Activated CD4-positive, alpha-beta T cell treated with anti-CD3 and anti-CD28 coated beads, Interleukin-2, amount 50 U/mL, for 16 hours (primary cell): ENCODE data around the gene BCAS1.
A peak's percentile ranks its signal among the peaks of the same experiment; 100 is the strongest.

Experiments used
- DNase-seq: peaks from one replicate; pipeline ENCODE4 v3.0.0-alpha.2; 2020

Gene BCAS1

GRCh38 chr20:54070187-54070987 lies at the start of gene BCAS1:
Gene BCAS1, minus strand, starts transcription at chr20:54070594. Its CDS starts 11,876 bp downstream, at chr20:54058718.
- no peak for DNase-seq

GRCh38 chr20:54119744-54120143 lies 49.4 kb upstream of the BCAS1 start:
- no peak for DNase-seq

GRCh38 chr20:54118220-54119001 lies 48.0 kb upstream of the BCAS1 start:
- no peak for DNase-seq

DNA sequence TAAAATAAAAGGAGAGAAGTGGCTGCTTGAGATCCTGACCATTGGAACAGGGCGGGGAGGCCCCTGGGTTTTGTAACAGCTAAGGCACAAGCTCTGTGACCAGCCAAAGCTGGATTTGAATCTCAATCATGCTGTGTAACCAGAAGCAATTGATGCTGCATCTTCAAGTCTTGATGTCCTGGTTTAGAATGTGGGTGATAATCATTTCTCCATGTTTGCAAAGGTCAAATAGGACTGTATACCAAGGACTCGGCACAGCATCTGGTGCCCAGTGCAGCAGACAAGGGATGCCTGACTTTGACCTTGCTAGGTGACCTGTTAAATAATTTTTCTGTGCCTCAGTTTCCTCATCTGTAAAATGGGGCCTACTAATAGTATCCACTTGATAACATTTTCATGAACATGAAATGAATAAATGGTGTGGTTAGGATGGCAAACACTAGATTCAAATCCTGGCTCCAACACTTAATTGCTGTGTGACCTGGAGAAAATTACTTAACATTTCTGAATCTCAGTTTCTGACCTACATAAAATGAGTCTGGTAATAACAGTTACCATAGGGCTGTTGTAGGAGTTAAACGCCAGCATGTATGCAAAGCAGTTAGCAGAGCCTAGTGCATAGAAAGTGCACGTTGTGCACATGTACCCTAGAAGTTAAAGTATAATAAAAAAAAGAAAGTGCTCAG lies 46.3 kb upstream of the BCAS1 start:
- DNase-seq = no peak

- DNase-seq = no peak
Measured at GRCh38 chr20:54115172-54115854, 44.9 kb upstream of the BCAS1 start.

GRCh38 chr20:54114109-54114508 lies 43.7 kb upstream of the BCAS1 start:
- DNase-seq = no peak

- DNase-seq = no peak
Measured at GRCh38 chr20:54113566-54113965, 43.2 kb upstream of the BCAS1 start.

- no peak for DNase-seq
Measured at GRCh38 chr20:54112221-54112884, 42.0 kb upstream of the BCAS1 start.

DNA sequence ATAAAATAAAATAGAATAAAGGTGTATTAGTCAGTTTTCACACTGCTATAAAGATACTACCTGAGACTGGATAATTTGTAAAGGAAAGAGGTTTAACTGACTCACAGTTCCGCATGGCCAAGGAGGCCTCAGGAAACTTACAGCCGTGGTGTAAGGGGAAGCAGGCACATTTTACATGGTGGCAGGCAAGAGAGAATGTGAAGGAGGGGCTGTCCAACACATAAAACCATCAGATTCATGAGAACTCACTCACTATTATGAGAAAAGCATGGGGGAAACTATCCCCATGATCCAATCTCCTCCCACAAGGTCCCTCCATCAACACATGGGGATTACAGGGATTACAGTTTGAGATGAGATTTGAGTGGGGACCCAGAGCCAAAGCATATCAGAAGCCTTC lies 41.1 kb upstream of the BCAS1 start:
- no peak for DNase-seq

DNA sequence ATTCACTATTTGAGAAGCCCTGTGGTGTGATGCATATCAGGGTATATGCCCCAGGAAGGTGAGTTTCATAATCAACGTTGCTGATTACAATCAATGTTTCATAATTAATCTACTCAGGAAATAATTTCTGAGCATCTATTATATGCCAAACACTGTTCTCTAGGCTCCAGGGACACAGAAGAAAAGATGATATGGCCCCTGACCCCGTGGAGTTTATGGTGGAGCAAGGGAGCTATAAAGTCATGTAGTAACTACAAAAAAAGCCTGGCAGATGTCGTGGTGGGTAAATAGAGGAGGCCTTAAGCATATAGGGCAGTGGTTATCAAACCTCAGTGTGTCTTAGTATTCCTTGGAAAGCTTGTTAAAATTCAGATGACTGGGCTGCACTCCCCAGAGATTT lies 40.1 kb upstream of the BCAS1 start:
- DNase-seq = peak; percentile 32

DNA sequence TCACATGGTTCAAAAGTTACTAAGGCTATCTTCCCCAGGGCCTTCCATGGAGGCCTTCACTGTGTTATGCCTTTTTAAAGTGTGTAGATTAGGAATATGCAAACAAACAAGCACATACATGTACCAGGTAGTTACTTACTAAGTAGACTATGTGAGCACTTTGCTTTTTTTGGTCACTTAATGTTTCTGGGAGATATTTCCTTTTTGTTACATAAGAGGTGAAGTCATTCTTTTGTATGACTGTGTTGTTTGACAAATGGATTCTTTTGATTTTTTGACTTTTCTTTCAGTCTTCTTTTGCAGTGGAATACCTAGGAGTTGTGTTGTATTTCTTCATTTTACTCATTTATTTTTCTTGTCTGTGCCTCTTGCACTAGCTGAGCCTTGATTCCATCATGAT lies 39.6 kb upstream of the BCAS1 start:
- no peak for DNase-seq

- no peak for DNase-seq
Measured at GRCh38 chr20:54108817-54109216, 38.4 kb upstream of the BCAS1 start.

GRCh38 chr20:54108326-54108642 lies 37.9 kb upstream of the BCAS1 start:
- no peak for DNase-seq

DNA sequence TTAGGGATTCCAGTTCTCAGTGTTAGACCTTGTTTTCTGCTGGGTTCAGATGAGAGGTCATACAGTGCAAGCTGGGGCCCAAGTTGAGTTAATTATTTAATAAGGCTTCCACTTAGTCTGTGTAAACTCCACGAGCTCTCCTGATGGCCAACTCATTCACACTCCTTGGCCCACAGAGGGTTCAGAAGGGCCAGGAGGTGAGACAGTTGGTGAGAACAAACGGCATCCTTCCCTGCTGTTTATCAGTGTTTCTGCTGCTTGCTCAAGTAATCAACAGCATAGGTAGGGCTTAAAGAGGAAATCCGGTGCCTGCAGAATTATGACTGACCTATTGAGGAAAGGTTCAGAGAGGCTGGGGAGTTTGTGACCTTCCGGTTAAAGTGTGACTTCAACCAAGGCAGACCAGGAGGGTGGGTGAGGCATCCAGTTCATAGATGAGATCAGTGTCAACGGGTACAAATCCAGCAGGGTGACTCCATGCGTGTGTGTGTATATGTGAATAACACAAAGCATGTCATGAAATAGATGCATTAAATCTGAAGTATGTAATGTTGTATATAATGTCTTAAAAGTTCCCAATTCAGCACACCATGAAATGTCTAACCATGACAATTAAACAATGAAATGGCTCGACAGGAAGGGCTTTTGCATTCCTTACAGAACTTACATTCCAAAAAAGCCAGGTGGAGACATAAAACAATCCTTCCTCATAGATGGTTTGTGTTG lies 37.4 kb upstream of the BCAS1 start:
- DNase-seq = no peak

- no peak for DNase-seq
Measured at GRCh38 chr20:54107181-54107580, 36.8 kb upstream of the BCAS1 start.

- no peak for DNase-seq
Measured at GRCh38 chr20:54106162-54106561, 35.8 kb upstream of the BCAS1 start.

- DNase-seq = no peak
Measured at GRCh38 chr20:54105653-54106052, 35.3 kb upstream of the BCAS1 start.

DNA sequence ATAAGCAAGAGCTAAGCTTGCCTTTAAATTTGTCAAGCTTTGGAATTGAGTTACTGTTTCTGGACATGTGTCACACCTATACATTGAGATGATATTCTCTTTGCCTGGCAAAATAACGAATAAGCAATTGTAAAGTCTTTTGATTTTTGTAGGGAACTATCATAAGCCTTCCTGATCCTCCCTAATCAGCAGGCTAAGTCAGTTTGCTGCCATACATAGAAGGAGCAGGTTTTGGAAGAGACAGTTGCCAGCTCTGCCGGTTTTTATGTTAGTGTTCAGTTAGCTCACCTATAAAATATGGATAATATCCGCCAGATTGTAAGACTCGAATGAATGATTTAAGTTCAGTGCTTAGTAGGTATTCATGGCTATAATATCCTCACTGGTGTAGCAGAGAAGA lies 34.4 kb upstream of the BCAS1 start:
- no peak for DNase-seq

GRCh38 chr20:54103762-54104600 lies 33.6 kb upstream of the BCAS1 start:
- no peak for DNase-seq

- peak; percentile 76 for DNase-seq
Measured at GRCh38 chr20:54103067-54103761, 32.8 kb upstream of the BCAS1 start.
